ACHN (cell line): ENCODE results near the gene FIGNL2.

ENCODE experiments used
- DNase-seq: peaks from one replicate; pipeline ENCODE4 v3.0.0-alpha.2; 2015
- in situ Hi-C: cut with HindIII; loops from 2 replicates; pipeline ENCODE4 v1.10.0; 2017; ENCODE audit warnings: low sequenced_read_pairs, low pct_ligation_motif_present, low pct_unique_long_range_greater_than_20kb

The FIGNL2 gene

DNA sequence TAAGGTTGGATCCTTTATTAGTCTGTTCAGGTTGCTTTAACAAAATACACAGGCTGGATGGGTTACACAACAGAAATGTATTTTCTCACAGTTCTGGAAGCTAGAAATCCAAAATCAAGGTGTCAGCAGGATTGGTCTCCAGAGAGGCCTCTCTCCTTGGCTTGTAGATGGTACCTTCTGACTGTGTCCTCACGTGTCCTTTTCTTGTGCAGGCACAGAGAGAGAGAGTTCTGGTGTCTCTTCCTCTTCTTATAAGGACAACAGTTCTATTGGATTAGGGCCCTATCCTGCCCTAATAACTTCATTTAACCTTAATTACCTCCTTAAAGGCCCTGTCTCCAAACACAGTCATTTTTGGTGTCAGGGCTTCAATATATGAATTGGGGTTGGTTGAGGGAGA, 34.8 kb upstream of the FIGNL2 start:
- DNase-seq: no peak
- in situ Hi-C loops: no loop called here

DNA sequence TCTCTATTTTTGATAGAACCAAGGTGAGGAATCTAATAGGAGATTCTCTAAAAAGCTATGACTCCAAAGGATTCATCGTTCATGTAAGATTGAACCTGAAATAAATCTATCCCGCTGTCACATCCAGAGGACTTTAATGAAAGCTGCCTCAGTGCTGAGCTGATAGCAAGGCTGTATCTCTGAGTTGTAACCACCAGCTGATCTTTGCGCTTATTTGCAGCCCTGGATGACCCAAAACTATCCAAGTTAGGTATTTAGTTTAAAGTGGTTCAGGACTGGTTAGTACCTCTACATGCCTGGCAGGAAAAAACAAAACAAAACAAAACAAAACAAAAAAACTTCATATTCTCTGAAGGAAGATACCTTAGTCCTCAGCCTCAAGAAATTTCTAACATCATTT, 30.6 kb upstream of the FIGNL2 start:
- in situ Hi-C loops: no loop called here

DNA sequence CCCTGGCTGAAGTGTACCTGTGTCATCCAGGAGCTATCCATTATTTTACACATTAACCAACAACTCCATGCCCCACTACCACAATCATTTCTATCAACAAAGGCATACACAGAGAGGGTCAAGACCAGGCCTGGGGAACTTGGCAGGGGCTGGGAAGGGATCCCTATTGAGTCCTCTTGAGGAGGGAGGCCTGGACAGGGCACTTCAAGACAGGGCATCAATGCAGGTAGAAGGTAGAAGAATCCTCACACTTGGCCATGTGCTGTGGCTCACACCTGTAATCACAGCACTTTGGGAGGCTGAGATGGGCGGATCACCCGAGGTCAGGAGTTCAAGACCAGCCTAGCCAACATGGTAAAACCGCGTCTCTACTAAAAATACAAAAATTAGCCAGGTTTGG, 26.0 kb upstream of the FIGNL2 start:
- DNase-seq: no peak
- in situ Hi-C loops: no loop called here

More for the DNA sequence above, 30.6 kb upstream of the FIGNL2 start:
- no peak for DNase-seq

DNA sequence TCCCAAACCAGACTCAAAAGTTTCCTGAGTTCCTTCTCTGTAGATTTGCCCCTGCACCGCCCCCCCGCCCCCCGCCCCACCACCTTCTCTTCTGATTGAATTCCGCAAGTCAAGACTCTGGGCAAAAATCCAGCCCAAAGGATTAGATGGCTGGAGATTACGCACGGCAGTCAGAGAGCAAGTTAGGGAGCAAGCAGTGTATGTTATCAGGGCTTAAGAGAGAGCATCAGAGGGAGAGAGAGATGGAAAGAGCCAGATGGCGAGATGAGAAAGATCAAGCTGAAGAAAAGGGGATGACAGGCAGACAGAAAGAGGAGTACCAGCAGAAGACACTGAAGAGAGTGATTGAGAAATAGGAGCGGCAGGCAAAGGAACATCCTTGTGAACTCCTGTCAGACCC, 25.5 kb upstream of the FIGNL2 start:
- no peak for DNase-seq
- in situ Hi-C loops: no loop called here

DNA sequence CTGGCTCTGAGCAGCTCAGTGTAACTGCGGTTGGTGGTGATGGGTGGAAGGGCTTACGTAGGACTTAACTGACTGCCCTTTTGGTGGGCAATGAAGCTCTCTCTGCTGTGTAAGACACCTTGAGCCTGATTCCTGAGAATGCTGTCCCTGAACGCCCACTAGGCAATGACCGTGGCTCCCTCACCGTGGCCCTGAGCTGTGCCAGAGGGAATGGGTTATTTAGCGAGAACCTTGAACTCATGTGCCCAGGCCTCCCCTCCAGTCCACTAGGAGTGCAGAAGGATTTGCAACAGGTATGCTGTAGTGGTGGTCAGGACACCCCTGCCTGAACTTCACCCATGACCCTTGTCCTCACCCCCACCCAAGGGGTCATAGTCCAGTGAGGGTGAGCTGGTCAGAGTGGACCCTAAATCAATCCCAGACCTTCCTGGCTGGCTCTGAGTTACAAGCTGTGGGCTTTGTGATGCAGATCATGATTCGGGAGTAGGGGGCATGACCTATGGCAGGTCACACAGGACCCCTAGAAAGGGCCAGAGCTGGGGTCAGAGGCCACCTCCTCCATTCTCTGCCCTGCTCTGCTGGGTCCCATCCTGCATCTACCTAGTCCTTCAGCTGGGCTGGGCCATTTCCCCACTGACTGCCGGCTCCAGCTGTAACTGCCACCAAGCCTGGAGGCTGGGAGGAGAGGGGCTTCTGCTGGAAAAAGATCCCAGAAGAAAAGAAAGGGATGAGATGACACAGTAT, 24.9 kb upstream of the FIGNL2 start:
- in situ Hi-C loops: no loop called here
- DNase-seq: no peak

DNA sequence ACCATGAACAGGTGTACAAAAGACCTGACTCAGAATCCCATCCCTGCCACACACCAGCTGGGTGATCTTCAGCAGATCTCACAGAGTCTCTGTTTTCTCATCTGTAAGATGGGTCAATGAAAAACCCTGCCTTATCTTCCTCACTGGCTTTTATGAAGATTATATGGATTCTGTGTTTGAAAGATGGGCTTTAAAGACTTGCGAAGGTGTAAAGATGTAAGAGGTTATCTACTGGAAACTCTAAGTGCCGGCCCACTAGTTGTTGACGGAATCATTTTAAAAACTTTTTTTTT, 24.1 kb upstream of the FIGNL2 start:
- in situ Hi-C loops: no loop called here
- no peak for DNase-seq

DNA sequence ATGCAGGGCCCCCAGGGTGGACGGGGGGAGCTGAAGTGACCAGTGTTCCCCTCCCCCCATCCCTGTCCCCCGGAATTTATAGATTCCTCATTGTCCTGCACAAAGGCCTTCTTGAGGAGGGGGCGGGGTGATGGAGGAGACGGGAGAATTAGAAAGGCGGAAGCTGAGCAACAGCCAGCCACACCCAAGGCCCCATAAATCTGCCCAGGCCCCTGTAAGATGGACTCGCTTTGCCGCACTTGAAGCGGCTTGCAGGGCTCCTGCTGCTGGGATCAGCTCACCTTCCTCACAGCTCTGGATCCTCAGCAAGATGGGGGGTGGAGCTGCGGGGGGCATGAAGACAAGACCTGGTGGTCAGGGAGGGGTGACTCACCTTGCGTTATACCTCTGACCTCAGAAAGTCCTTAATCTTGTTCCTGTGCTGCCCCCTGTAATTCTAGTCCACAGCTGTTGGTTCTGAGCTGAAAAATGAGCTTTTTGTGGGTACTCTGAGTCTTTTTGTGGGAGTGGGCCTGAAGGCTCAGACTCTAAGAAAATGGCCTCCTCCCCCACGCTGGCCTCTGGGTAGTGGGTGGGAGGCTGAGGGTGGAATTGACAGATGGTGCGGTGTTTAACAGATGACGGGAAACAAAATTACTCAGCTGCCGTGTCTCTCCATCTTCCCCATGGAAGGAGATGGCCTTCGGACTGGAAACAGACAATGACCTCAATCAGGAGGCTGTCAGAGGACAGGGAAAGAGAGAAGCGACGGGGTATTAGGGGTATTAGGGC, 23.6 kb upstream of the FIGNL2 start:
- in situ Hi-C loops: no loop called here
- no peak for DNase-seq

DNA sequence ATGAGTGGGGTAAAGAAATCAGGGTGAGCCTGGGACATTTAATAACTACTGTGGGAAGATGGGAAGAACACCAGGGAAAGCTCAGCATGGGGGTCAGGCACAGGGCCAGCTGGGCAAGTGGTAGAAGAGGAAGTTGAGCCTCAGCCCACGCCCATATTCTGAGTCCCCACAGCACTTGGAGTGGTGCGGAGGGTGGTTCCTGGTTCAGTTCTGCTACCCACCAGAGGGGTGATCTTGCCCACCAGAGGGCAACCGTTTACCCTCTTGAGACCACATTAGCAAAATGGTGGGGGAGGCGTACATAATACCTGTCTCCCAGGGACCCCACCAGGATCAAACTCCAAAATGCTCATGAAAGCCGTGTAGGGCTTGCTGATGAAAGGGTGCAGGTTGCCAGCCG, 22.6 kb upstream of the FIGNL2 start:
- in situ Hi-C loops: no loop called here
- no peak for DNase-seq

DNA sequence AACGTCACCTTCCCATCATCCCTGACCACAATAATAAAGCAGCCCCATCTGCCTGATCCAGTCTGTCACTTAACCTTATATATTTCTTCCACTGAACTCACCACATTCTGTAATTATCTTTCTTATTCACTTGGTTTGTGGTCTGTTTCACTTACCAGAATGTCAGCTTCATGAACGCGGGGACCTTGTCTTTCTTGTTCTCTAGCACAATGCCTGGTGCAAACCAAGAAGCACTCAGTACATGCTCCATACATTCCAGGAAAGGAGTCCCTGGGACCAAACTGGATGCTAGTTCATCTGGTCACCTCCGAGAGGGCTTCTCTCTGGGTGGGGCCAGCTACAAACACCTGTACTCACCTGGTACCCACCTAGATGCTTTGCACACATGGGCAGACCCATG, 22.0 kb upstream of the FIGNL2 start:
- in situ Hi-C loops: no loop called here
- no peak for DNase-seq

DNA sequence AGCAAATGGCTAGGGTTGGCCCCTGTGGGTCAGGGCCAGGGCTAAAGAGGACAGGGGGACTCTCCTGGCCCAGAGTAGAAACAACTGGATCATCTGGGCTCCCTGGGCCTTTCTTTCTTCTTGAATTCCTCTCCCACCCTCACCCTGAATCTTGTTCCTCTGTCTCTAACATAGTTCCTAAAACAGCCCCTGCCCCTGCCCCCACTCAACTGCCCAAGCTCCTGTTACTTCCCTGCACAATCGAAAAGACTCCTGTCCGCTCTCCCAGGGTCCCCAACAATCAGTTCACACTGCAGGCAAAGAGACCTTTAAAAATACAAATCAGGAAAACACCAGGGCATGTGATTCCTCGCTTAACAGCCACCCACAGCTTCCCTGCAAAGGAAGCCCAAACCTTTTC, 21.4 kb upstream of the FIGNL2 start:
- in situ Hi-C loops: no loop called here
- no peak for DNase-seq

DNA sequence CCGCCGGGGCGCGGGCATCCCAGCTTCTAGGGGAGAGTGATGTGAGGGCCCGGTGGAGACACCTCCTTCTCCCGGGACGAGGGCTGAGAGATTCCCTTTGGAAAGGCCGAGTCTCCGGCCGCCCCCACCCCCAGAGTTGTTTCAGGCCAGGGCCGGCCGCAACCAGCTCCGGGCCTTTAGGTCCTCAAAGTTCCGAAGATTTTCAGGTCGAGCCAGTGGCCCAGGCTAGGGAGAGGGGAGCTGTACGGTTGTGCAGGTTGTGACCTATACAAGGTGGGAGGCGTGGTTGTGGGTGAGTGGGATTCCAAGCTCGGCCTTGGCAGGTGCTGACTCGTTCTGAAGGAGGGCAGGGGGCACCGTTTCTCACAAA, 21.0 kb upstream of the FIGNL2 start:
- in situ Hi-C loops: no loop called here
- DNase-seq: no peak

DNA sequence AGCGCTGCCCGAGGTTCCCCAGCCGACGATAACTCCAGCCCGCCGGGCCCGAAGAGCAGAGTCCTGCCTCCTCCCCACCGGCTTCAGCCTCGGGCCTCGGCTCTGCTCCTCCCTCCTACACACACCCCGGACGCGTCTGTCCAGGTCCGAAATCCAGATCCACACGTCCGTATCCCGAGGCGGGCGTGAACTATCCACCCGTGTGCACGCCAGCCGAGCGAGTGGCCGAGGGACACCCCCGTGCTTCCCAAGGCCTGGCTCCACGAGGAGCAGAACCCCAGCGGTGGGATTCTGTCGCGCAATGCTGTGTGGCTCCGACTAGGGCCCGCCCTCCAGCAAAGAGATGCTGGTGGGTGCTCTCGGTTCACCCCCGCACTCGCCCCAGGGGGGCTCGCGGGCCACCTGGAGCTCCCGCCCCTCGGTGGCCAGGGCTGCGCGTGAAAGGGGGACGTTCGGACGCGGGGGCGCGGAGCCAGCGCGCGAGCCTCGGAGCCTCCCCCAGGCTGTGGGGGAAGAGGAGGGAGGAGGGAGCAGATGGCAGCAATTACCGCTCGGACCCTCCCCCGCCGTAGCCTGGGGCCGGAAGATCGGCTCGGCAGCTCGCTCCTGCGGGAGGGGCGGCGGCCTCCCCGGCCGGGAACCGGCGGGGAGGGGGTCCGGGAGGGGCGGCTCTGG, 20.4 kb upstream of the FIGNL2 start:
- DNase-seq: no peak
- in situ Hi-C loops: no loop called here

DNA sequence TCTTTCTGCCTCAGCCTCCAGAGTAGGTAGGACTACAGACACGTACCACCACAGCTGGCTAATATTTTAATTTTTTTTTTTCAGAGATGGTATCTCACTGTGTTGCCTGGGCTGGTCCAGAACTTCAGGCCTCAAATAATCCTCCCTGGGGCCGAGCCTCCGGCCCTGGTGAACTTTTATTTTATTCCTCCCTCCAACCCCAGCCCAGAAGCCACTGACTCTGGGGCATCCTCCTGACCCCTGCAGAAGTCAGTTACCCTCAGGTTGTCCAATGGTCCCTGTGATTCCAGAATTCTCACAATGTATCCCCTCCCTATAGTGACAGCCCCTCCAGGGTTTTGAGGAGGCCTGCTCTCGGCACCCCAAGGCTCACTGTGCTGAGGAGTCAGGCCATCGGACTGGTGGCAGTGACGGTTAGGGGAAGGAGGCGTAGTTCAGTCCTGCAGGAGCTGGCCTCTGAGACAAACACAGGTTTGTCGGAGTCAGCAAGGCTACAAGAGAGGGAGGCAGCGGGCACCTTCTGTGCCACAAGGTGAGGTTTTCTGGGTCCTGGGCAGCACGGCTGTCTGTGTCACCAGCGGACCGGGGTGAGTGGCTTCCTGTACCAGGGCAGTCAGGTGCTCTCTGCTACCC, 19.4 kb upstream of the FIGNL2 start:
- in situ Hi-C loops: no loop called here
- DNase-seq: no peak

DNA sequence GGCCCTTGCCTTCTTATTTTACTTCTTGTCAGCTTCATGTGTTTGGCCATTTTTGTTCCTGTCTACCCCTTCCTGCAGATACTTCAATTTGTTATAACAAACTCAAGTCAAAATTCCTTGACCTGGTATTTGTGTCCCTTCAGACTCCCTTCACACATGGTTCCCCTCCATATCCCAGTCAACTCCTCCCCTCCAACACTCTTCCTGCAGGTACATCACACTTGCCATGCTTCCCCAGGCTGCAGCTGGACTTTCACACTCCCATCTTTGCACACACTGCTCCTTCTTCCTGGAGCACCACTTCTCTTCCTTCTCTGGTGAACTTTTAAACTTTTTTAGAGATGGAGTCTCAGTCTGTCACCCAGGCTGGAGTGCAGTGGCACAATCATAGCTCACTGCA, 18.9 kb upstream of the FIGNL2 start:
- DNase-seq: no peak
- in situ Hi-C loops: no loop called here

DNA sequence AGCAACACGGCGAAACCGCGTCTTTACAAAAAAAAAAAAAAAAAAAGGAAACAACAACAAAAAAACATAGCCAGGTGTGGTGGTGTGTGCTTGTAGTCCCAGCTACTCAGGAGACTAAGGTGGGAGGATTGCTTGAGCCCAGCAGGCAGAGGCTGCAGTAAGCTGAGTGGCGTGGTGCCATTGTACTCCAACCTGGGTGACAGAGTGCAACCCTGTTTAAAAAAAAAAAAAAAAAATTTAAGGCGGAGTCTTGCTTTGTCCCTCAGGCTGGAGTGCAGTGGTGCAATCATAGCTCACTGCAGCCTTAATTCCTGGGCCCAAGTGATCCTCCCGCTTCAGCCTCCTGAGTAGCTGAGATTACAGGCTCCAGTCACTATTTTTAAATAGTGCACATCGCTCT, 18.2 kb upstream of the FIGNL2 start:
- no peak for DNase-seq
- in situ Hi-C loops: no loop called here

DNA sequence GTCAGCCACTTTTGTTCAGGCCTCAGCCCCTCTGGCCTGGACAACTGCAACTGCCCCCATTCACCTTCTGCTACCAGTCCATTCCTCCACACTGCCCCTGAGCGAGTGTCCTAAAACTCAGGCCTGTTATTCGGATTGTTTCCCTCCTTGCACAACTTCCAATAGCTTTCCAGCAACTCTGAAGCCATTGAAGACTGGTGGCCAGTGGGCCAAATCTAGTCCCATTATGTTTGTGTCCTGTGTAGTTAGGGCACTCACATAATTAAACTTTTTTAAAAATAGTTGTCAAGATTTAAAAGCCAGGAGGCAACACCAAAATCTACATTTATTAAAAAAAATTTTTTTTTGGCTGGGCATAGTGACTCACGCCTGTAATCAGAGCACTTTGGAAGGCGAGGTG, 17.8 kb upstream of the FIGNL2 start:
- in situ Hi-C loops: no loop called here
- DNase-seq: no peak

DNA sequence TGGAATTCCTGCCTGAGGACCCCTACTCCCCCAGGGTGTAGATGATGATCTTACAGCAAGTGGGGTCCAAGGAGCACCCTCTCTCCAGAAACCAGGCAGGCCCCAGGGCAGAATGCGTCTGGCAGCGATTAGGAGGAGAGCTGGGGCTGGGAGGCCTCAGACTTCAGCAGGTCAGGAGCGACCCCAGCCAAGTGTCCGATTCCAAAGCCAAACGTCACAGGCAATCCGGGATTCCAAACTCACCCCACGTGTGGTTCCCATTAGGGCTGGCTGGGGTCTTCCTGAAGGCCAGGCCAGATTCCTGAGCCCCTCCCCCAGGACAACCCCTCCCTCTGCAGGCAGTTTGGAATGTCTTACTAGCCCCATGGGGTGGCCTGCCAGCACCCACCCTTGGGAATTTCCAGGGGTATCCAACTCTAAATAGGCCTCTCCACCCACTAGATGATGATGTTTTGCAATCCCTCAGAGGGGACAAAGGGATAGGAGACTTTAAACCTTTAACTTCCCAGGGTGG, 17.3 kb upstream of the FIGNL2 start:
- in situ Hi-C loops: no loop called here
- DNase-seq: no peak

DNA sequence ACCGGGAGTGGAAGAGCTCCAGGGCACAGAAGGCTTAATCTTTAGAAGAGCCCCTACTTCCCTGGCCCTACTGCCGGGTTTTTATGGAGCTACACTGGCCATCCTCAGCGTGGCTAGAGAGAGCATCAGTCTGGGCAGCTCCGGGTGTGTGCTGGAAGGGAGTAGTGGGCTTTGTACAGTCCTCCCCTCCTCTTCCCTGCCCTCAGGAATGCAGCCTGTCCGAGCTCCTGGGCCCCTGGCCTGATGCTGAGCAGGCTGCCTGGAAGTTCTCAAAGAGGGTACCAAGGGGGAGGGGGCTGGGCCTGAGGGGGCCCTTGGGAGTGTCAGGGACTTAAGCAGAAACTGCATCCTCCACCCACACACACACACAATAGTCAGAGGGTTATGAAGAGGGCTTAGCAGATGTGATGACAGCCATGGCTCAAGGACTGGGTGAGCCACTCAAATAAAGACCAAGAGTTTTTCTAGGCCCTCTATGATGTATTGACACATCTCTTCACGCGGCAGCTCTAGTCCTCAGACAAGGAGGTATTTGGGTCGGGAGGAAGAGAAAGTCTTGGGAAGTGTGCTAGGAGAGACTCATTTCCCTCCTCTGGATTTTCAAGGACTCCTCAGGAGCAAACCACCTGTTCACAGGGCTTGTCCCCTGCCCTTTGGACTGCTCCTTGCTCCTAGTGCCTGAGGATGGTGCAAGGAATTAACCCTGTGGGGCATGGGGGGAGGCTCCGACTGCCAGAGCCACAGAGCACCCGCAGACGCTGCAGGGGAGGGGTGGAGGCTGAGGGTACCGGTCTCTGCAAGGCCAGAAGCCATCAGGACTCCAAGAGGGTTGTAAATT, 16.5 kb upstream of the FIGNL2 start:
- in situ Hi-C loops: no loop called here
- DNase-seq: no peak
